Stimulated activated CD4-positive, alpha-beta T cell treated with anti-CD3 and anti-CD28 coated beads, Interleukin-12 subunit alpha, Interleukin-12 subunit beta, amount 100 ng/mL, for 4 hours (primary cell): ENCODE measurements around the gene DHDH.

Source experiments
- DNase-seq: peaks from one replicate; pipeline ENCODE4 v3.0.0-alpha.2; 2020

DHDH gene

DNA sequence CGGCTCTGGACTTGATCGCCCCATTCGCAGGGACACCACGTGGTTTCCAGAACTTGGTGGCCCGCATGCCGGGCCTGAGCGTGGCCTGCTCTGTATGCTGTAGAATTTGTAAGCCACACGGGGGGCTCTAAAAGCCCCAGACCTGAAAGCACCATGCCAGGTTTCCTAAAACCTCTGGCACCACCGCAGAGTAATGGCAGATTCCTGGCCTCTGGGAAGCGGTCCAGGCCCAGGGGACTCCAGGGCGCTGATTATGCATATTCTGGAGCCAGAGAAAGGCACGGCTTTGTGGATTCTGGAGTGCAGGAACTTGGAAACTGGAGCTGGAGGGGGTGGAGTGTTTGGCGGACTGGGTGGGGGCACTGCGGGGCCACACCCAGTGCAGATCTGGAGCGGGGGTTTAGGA is 35.3 kb downstream of the DHDH start:
- no peak for DNase-seq

DNA sequence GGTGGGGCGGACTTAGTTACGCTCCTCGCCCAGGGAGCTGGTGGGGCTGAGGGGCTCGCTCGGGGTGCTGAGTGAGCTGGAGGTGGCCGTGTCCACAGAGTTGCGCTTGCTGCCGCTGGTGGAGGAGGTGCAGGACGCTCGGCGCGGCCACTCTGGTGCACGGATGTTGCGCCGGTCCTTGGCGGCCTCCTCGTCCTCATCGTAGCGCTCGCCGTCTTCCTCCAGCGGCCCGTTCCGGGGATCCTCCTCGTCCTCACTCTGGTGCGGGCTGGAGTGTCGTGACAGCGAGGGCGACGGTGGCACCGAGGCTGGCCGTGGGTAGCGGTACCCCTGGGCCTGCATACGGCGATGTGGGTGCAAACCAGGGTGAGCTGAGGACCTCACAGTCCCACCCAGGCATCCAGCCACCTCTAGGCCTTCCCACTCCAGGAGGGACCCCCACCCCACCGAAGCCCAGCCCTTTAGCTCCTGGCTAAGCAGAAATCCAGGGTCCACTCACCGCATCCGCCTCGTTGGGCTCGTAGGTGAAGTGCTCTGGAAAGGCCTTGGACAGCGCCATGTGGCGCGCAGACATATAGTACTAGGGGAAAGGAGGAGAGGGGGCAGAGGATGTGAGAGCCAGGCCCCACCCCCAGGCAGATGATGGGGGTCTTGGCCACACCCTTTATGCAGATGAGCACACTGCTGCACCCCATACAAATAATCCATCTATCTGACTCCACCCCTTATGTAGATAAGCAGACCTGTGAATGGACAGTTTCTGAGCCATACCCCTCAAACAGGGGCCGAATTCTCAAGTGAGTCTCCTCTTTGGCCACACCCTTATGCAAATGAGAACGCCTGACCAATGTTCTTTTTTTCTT is 36.0 kb downstream of the DHDH start:
- no peak for DNase-seq

DNA sequence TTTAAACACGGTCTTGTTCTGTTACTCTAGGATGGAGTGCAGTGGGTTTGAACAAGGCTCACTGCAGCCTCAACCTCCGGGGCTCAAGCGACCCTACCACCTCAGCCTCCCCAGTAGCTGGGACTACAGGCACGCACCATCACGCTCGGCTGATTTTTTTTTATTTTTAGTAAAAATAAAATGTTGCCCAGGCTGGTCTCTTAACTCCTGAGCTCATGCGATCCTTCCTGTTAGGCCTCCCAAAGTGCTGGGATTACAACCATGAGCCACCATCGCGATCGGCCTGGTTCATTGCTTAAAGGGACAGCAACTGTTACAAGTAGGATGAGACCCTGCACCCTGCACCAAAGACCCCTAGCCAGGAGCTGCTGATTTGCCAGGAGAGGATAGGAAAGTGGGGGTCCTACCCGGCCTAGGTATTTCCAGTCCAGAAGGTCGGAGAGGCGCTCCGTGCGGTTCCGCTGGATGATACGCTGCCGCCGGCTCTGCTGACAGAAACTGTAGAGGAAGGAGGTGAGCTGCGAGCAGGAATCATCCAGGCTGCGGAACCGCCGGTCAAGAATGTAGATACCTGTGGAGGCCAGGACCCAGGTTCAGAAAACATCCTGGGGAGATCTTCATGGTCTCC is 36.8 kb downstream of the DHDH start:
- no peak for DNase-seq

DNA sequence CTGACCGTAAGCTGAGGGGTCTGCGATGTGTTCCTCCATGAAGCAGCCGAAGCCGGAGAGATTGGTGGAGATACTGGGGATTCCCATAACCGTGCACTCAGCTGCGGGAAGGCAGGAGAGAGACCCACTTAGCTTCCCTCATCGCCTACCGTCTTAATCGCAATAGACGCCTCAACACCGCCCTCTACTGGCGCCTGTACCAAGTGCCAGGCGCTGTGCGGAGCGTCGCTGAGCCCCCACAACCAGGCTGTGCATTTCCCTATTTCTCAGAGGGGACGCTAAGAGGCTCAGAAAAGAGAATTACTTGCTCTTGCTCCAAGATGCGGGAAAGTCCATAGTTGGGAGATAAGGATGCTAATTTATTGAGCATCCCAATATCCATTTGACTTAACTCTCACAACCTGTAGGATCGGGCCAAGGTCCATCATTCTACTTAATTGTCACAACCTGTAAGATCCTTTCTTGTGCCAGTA is 37.5 kb downstream of the DHDH start:
- peak; percentile 88 for DNase-seq

DNA sequence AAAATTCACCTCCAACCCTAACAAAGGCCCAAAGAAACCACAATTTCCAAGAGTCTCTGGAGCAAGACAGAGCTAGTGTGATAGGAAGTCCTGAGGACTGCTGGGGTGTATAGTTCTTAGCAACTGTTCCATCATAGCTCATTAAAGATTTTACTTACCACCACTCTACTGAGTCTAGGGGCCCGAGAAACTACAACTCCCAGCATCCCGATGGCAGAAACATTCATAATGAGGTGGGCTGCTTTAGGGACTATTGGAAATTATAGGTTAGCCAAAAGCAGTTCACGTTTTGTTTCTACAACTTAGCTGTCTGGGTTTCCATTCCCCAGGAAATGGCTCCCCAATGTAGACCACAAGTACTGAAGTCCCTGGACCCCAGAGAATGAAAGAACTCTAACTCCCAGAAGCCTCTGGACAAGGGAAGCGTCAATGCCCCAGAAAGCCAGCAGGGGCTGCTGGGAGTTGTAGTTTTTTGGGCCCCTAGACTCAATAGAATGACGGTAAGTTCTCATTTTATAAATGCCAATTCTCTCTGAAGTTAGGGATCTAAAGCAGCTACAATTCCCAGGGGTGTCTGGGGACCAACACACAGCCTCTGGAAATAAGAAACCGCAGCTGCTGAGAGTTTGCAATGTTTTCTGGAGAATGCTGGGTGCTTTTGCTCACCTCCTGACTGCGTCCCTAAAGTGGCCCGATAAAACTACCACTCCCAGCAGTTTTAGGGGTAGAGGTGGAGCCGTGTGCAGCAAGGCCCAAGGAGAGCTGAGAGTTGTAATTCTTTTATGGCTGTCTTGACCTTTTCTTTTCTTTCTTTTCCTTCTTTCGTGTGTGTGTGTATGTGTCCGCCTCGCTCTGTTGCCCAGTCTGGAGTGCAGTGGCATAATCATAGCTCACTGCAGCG is 42.7 kb downstream of the DHDH start:
- DNase-seq, result no peak

DNA sequence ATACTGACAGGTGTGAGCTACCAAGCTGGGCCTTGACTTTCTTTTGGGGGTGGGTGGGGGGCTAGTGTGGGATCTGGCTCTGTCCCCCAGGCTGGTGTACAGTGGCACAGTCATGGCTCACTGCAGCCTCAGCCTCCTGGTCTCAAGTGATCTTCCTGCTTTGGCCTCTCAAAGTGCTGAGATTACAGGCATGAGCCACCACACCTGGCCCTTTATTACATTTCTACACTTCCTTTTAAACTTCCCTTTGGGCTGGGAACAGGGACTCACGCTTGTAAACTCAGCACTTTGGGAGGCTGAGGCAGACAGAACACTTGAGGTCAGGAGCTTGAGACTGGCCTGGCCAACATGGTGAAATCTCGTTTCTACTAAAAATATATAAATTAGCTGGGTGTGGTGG is 43.6 kb downstream of the DHDH start:
- no peak for DNase-seq

DNA sequence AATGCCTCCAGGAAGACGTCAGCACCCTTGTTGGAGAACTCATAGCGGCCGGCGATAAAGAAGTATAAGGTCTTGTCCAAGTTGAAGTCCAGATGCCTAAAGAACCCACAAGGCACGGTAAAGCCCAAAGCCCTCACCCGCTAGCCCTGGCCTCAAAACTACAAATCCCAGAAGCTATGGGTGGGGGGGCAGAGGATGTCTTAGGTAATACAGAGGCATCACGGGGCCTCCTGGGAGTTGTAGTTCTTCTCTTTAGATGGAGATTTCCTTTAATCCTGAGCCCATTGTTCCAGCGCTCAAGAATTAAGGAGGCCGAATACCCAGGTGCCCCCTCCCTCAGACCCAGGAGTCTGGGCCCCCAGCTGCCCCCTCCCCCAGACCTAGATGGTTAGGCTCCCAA is 48.8 kb downstream of the DHDH start:
- DNase-seq, result no peak

DNA sequence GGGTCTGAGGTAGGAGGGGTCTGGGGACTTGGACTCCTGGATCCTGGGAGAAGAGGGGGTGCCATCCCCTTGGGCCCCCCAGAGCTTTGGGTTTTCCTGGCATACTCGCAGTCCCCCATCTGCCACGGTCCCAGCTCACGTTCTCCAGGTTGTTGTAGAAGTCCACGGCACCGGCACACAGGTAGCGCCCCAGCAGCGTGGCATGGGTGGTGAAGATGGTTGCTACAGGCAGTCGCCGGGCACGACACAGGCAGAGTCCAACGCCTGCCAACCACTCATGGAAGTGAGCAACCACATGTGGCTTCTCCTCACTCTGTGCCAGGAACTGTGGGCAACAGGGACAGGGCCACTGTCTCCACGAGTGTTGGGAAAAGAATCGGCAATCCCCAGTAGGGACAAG is 52.2 kb downstream of the DHDH start:
- no peak for DNase-seq

DNA sequence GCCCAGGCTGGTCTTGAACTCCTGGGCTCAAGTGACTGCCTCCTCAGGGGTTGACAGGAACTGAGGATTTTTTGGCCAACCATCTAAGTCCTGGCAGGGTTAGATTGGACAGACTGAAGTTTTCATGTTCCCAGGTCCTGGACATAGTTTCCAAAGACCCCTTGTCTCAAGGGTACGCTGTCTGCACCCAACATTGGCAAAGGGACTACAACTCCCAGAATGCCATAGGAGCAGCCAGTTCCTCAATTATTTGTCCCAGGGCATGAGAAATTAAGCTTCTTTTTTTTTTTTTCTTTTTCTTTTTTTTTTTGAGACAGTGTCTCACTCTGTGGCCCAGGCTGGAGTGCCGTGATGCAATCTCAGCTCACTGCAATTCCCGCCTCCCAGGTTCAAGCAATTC is 52.7 kb downstream of the DHDH start:
- no peak for DNase-seq

DNA sequence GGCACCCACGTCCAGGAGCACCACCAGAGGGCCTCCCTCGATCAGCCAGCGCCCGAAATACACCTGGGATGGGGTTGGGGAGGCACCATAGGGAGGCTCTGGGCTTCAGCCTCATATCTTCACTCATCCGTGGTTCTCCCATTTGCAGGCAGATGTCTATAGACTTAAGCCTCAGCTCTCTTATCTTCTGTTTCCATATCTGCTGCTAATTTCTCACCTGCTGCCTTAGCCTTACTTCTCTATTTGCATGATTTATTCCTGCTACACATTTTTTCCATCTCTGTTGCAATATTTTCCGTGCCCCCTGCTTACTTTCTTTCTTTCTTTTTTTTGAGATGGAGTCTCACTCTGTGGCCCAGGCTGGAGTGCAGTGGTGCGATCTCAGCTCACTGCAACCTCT is 53.8 kb downstream of the DHDH start:
- no peak for DNase-seq

DNA sequence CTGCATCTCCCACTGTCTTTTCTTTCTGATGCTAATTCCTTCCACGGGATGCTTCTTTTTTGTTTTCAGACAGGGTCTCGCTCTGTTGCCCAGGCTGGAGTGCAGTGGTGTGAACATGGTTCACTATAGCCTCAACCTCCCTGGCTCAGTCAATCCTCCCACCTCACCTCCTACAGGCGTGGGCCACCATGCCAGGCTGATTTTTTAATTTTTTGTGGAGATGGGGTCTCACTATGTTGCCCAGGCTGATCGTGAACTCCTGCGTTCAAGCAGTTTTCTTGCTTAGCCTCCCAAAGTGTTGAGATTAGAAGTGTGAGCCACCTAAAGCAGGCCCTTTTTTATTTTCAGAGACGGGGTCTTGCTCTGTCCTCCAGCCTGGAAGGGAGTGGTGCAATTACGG is 54.8 kb downstream of the DHDH start:
- no peak for DNase-seq

DNA sequence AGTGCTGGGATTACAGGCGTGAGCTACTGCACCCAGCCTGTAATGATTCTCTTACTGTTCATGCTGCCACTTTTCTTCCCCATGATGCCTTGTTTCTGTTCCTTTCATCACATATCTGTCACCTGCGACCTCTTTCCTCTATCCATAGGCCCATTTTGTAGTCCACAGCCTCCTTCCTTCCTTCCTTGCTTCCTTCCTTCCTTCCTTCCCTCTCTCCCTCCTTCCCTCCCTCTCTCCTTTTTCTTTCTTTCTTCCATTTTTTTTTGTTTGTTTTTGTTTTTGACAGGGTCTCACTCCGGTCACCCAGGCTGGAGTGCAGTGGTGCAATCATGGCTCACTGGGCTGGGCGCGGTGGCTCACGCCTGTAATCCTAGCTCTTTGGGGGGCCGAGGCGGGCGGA is 55.4 kb downstream of the DHDH start:
- DNase-seq, result no peak

DNA sequence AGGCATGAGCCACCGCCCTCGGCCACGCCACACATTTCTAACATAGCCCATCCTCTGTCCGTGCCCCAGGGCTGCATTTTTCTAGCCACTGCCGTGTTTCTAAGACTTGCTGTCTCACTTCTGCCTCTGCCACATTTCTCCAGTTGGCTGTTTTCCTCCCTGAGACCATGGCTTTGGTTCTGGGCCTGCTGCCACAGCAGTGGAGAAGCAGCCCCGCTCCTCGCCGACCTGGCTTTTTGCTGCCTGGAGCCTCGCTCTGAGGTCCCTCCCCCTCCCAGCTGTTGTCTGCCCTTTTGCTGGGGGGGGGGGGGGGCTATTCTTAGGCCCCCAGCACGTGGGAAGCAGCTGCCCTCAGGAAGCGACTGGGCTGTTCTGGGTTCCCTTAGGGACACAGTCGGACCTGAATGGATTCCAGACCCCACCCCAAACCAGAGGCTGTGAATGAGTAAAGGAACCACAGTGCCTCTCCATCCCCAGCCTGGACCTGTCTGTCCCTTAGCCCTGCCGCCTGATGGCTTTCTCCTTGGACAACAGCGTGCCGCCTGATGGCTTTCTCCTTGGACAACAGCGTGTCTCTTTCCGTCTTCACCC is 56.3 kb downstream of the DHDH start:
- DNase-seq, result no peak

DNA sequence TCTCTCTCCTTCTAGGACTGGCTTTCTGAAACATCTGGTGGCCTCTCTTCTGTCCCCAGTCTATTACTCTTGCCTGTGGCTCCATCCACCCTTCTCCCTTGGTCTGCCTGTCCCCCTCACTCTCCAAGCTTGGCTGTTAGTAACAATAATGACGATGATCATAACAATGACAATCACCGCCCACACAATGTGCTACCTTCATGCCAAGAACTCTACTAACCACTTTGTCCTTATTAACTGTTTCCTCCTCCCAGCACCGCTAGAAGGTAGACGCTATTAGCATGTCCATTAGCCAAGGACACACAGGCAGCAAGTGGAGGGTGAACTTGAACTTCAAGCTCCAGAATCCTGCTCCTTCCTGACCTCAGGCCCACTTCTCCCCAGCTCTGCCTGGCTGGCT is 56.9 kb downstream of the DHDH start:
- DNase-seq, result no peak

DNA sequence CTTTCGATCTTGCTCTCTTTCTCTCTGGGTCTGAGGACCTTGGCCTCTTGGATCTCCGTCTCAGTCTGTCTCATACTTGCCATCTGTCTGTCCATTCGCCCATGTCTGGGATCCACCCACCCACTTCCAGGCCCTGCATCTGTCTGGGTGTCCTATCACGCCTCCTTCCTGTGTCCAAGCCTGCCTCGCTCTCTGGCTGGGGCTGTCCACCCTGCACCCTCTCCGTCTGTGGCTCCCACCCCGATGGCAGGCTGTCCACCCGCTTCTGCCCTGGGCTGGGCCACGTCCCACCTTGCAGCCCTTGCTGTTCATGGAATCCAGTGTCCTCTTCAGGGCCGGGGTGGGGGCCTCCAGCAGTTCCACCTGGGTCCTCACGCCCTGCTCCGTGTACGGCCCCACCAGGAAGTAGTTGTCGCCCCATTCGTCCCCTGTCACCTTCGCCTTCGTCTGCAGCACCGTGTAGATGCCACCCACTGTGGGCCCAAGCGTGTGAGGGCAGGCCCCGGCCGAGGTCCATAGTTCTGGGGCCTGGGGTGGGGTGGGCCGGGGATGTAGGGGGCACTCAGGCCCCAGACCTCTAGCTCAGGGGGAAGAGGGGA is 57.6 kb downstream of the DHDH start:
- DNase-seq, result no peak

DNA sequence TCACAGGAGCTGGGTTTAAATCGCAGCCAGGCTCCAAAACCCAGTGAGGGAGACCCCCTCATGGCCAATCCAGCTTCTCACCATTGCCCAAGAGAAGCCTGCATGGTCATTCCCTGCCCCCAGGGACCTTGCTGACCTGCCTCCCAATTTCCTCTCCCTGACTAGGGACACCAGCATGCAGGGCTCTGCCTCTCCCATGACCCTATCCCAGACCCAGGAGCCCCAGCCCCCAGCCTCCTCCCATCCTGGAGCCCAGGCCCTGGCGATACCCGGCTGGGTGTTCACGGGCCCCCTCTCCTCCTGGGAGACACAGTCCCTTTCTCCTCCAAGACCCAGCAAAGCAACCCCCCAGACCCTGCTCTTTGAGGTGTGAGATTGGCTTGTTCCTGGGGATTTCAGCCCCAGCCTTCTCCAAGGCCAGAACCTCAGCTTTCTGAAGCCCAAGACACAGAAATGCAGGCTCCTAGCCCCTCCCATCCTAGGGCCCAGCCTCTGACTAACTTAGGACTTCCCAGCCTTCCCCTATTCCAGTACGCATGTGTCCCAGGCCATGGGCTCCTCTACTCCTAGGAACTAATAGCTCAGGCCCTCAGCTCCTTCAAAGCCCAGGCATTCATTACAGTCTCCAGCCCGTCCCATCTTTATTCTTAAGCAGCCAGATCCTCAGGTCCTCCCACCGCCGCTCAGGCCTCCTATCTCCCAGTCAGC is 58.5 kb downstream of the DHDH start:
- no peak for DNase-seq

DNA sequence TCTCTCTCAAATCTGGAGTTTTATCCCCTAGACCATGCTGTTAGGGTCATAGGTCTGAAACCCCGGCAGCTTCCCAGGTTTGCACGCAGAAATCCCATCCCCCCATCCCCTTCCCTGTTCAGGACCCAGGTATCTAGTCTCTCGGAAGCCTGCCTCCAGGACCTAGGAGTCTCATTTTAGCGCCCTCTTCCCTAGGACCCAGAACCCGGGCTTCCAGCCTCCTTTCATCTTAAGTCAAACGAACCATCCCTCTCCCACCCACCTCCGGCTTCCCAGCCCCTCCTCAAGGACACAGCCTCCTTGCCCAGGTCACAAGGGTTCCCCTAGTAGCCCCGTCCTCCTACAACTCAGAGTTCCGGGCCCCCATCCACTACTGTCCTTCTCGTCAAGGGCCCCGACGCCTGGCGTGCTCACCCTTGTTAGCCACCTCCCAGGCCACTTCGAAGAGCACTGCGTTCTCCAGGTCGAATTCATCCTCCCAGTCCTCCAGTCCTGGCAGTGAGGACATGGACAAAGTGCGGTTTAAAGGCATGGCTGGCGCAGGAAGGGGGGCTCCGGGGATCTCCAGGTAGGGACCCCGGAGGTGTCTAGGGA is 59.2 kb downstream of the DHDH start:
- no peak for DNase-seq

DNA sequence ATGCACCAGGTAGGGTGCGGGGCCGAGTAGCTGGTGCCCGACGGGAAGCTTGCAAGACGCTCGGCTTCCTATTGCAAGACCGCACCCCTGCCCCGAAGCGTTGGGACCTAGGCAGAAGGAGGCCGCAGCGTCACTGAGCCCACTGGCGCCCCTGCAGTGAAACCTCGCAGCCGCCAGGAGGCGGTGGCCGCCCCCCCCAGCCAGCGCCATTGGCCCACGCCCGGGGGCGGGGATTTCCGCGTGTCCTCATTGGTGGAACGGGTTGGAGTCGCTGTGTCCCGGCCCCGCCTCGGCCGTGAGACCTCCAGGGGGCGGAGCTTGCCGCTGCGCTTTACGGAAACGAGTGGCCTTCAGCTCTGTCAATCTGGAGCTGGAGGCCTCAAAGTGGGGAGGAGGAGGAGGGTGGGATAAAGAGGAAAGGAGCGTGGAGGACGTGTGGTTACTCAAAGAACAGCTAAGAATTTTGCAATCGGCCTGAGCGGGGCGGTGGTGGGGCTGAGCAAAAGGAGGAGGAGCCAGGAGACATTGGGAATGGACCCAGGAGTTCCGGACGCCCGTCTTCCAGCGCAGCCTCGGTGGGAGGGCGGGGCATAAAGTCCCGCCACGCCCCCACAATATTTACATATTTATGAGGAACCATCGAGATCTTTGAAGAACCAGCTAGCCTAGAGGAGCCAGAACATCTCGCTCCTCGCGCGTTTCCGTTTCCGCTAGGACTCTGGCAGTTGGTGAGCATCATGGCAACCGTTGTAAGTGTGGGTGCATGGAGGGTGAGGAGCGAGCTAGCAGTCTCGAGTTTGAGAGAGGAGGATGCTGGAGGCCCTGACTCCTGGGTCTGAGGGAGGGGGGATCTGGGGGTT is 59.9 kb downstream of the DHDH start, which contains the start of the genes GYS1 and RUVBL2:
GYS1 (minus strand) TSS at position 135 of the 860 bp plus-strand sequence. CDS start 197 bp downstream, outside the sequence.
RUVBL2 (plus strand) TSS at position 713 of the 860 bp plus-strand sequence; CDS start at position 738, 25 bp downstream.
- DNase-seq, result peak; percentile 99

DNA sequence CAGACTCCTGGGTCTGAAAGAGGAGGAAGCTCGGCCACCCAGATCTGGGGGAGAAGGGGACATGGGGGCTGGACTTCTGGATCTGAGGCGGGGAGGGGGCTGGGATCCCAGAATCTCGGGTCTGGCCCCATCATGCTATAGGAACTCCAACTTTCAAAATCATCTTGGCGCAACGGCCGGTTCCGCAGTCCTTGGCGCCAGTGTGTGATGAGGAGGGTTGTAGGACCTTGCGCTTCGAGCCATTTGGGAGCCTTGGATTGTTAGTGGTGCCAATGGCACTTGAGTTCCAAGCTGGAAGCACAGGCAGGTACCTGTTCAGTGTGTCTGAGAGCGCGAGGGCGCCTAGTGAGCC is 60.5 kb downstream of the DHDH start:
- no peak for DNase-seq
